HG03460 (cell line): ENCODE results near the gene SYT11.
"Not testable (repeated sequence)": the region's sequence is repeated elsewhere in the genome, so short reads cannot be mapped to it uniquely, and the experiment has no call there.

Experiments
- ATAC-seq: cut with Tn5 transposase; IDR thresholded peaks from one replicate; pipeline ENCODE4 v1.9.1; 2021; ENCODE audit not compliant: unreplicated experiment

The SYT11 gene

GRCh38 chr1:155859234-155859829 lies at the start of gene SYT11:
TSS of gene SYT11 (plus strand) at chr1:155859567. CDS start at chr1:155859762, 195 bp downstream.
- ATAC-seq = peak; percentile 57

GRCh38 chr1:155812878-155813277 lies 46.5 kb upstream of the SYT11 start:
- no peak for ATAC-seq

GRCh38 chr1:155813672-155814071 lies 45.7 kb upstream of the SYT11 start:
- ATAC-seq = no peak

GRCh38 chr1:155816351-155816750 lies 43.0 kb upstream of the SYT11 start:
- no peak for ATAC-seq

- no peak for ATAC-seq
These were observed 31.9 kb upstream of the SYT11 start for GRCh38 chr1:155827450-155827849.

GRCh38 chr1:155831279-155831976 lies 27.9 kb upstream of the SYT11 start:
- no peak for ATAC-seq

- no peak for ATAC-seq
These were observed 25.6 kb upstream of the SYT11 start for GRCh38 chr1:155833665-155834295.

- no peak for ATAC-seq
These were observed 25.0 kb upstream of the SYT11 start for GRCh38 chr1:155834296-155834926.

GRCh38 chr1:155834927-155835399 lies 24.4 kb upstream of the SYT11 start:
- ATAC-seq = not testable (repeated sequence)

- ATAC-seq = no peak
These were observed 23.8 kb upstream of the SYT11 start for GRCh38 chr1:155835548-155835947.

- ATAC-seq = no peak
These were observed 19.0 kb upstream of the SYT11 start for GRCh38 chr1:155840386-155840785.

GRCh38 chr1:155844860-155845421 lies 14.4 kb upstream of the SYT11 start:
- no peak for ATAC-seq

GRCh38 chr1:155847823-155848529 lies 11.4 kb upstream of the SYT11 start:
- ATAC-seq = no peak

GRCh38 chr1:155850345-155850744 lies 9.0 kb upstream of the SYT11 start:
- no peak for ATAC-seq

- no peak for ATAC-seq
These were observed 3.0 kb upstream of the SYT11 start for GRCh38 chr1:155856257-155856974.

- ATAC-seq = peak; percentile 35
These were observed 2.1 kb upstream of the SYT11 start, which contains the start of gene GON4L for GRCh38 chr1:155856975-155857930. TSS of gene GON4L (minus strand) at chr1:155857214. CDS start at chr1:155853780, 3,434 bp downstream.

- peak; percentile 6 for ATAC-seq
These were observed 550 bp upstream of the SYT11 start for GRCh38 chr1:155858800-155859233.
